ENCODE data around the gene HORMAD1. TPM values are rescaled to one million over a fixed set of nuclear protein-coding genes. Genes with fewer than 3 reads are reported as not detected.

HORMAD1 gene
- total and polyA plus RNA-seq, 2 of the 13 experiments (the other 11 are each of a cell fraction or from before 2014, with no cell fraction given) = not detected

DNA sequence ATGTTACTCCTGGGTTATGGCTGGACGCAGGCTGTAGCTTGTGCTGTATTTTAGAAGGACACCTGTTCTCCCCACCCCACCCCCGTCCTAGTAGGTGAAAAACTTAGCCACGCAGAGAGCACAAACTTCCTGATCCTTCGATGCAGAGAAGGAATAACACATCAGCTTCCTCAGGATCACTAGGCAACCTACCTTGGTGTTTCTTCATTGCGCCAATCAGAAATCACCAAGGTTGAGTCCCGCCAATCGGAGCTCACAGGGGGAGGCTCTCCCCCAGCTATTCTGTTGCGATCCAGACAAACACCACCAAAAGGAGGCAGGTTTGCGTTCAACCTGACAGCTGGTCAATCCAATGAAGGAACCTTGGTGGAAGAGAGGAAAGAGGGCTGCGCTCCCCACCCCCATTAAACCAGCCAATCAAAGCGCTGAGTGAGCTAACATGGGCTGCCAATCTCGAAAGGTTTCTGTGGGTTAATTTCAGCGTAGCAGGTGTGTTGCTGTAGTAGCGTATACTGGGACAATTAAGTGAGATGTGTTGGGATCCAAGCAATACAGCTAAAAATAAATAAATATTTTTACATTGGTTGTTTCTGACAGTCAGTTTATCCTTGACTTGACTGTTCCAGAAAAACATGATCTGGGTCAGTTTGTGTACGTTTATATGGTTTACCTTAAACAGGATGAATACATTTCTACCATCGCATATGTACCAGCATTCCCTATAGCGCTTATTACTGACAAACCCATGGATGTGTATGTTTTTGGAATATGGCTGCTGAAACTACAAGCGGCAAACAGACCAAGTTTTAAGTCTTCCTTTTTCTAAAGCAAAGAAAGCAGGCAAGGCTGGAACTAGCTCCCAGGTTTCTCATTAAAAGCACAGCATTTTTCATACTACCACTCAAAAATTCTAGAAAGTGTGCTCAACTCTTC, 23.4 kb downstream of the HORMAD1 start, which contains the start of gene GOLPH3L (continued):
- TF ChIP-seq ZNF431 (CRISPR knock-in tag; IDR thresholded peaks at IDR 0.05; ENCODE audit: borderline replicate concordance, low read depth) (no peak), HDAC6 (IDR thresholded peaks at IDR 0.05; ENCODE audit: low read depth, low read length) (no peak), SUZ12 (IDR thresholded peaks at IDR 0.05; ENCODE audit: low read depth, low read length) (no peak), ZZZ3 (CRISPR knock-in tag; IDR thresholded peaks at IDR 0.05; ENCODE audit: borderline replicate concordance) (no peak), ZNF335 (CRISPR knock-in tag; IDR thresholded peaks at IDR 0.05) (no peak), ZBTB39 (CRISPR knock-in tag; IDR thresholded peaks at IDR 0.05) (no peak), ZNF263 (CRISPR knock-in tag; IDR thresholded peaks at IDR 0.05) (no peak), ZNF20 (CRISPR knock-in tag; IDR thresholded peaks at IDR 0.05) (no peak), MEIS2 (CRISPR knock-in tag; IDR thresholded peaks at IDR 0.05) (0 out of 2 replicates have a peak, but pooled peaks have one; percentile 33), SRF (IDR thresholded peaks at IDR 0.05; ENCODE audit: low read depth, low read length) (peak; percentile 82), YEATS2 (CRISPR knock-in tag; IDR thresholded peaks at IDR 0.05; ENCODE audit: borderline replicate concordance) (peak; percentile 66; the same call in 1 of the 2 replicates), RORA (CRISPR knock-in tag; IDR thresholded peaks at IDR 0.05) (no peak), MIXL1 (CRISPR knock-in tag; IDR thresholded peaks at IDR 0.05) (peak; percentile 87), MXI1 (IDR thresholded peaks at IDR 0.05; ENCODE audit: borderline replicate concordance, low read depth, low read length) (peak; percentile 53; the same call in 1 of the 3 replicates), ZBTB38 (CRISPR knock-in tag; IDR thresholded peaks at IDR 0.05) (no peak), ZNF138 (CRISPR knock-in tag; IDR thresholded peaks at IDR 0.05; ENCODE audit: low read depth) (no peak), RFX5 (IDR thresholded peaks at IDR 0.05; ENCODE audit: low read depth, low read length) (peak; percentile 89), AKNA (CRISPR knock-in tag; IDR thresholded peaks at IDR 0.05; ENCODE audit: borderline replicate concordance) (no peak), SMAD9 (CRISPR knock-in tag; IDR thresholded peaks at IDR 0.05) (no peak), REXO4 (CRISPR knock-in tag; IDR thresholded peaks at IDR 0.05; ENCODE audit: borderline replicate concordance) (no peak), REL (CRISPR knock-in tag; conservative IDR thresholded peaks at IDR 0.05) (no peak), ZNF557 (CRISPR knock-in tag; IDR thresholded peaks at IDR 0.05) (no peak), ZNF652 (CRISPR knock-in tag; IDR thresholded peaks at IDR 0.05; ENCODE audit: borderline replicate concordance, low read depth) (peak; percentile 80), TAF1 (CRISPR knock-in tag; IDR thresholded peaks at IDR 0.05) (peak; percentile 57; the same call in 1 of the 2 replicates), ZFP37 (CRISPR knock-in tag; IDR thresholded peaks at IDR 0.05; ENCODE audit: borderline replicate concordance) (0 out of 2 replicates have a peak, but pooled peaks have one; percentile 37)

All from HepG2 (cell line).